Activated T-cell treated with anti-CD3 and anti-CD28 coated beads, Interleukin-2, amount 50 U/mL, for 72 hours (primary cell): ENCODE data around the gene MAP2K3. TPM values are rescaled to one million over a fixed set of nuclear protein-coding genes. Genes with fewer than 3 reads are reported as not detected.

Experiments used
- ATAC-seq, 2 donors: fragments of 150-1000 bp; cut with Tn5 transposase; replicated peaks in 1 of 2; 2 replicates each; pipeline ENCODE4 v1.10.0; 2021; ENCODE audit warnings: moderate library complexity in 2 of 2, mild to moderate bottlenecking in 1 of 2
- DNase-seq, 2 donors: peaks; one replicate each; pipeline ENCODE4 v3.0.0; 2021 to 2022; ENCODE audit warnings: mixed read lengths in 1 of 2
- H3K27ac Mint-ChIP-seq: one replicate; pipeline ENCODE4 v1.8.0; 2022; ENCODE audit warnings: mild to moderate bottlenecking, moderate library complexity, mixed read lengths
- H3K27me3 Mint-ChIP-seq: one replicate; pipeline ENCODE4 v1.8.0; 2022; ENCODE audit warnings: low read depth, mixed read lengths
- H3K36me3 Mint-ChIP-seq, 2 donors: one replicate each; pipeline ENCODE4 v1.8.0; 2022; ENCODE audit warnings: mixed read lengths in 2 of 2, mild to moderate bottlenecking in 1 of 2; ENCODE audit not compliant: insufficient read depth in 2 of 2
- H3K4me1 Mint-ChIP-seq: one replicate; pipeline ENCODE4 v1.8.0; 2022; ENCODE audit warnings: low read depth, mixed read lengths
- H3K4me3 Mint-ChIP-seq, 2 donors: one replicate each; pipeline ENCODE4 v1.8.0; 2022; ENCODE audit warnings: mild to moderate bottlenecking in 2 of 2, mixed read lengths in 2 of 2, moderate library complexity in 2 of 2
- H3K9me3 Mint-ChIP-seq, 2 donors: one replicate each; pipeline ENCODE4 v1.8.0; 2022; ENCODE audit warnings: mixed read lengths in 2 of 2
- total RNA-seq, 2 donors: library from RNA; stranded (reverse); gene quantifications; one replicate each; pipeline ENCODE4 v1.2.3, GENCODE V29; 2022

The MAP2K3 gene
- total RNA-seq, 2 donors from 2014 or later, result 104 to 107 TPM

DNA sequence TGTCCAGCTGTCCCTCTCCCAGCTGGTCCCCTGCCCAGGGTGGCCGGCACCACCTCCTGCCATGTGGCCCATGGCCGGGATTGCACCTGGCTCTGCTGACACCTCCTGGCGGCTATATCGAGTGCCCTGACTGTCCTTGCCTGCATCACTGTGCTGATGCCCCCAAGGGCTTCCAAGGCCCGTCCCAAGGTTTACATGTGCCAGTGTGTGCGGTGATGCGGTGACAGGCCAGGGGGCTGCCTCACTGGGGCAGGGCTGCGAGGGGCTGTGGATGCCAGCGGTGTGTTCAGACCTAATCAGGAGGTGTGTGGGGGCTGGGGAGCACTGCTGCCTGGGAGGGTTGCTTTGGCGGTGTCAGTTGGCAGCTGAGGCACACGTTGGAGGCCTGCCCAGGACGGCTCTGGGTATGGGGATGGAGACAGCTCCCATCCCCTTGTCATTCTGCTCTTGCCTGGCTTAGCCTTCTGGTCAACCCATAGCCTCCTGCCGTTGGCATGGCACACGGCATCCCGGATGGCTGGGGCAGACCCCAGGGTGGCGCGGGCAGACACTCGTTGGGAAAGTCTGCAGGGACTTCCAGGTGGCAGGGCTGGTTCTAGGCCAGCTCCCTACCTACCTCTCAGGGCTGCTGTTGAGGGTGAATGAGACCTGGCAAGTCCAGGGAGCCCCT is 5.5 kb downstream of the MAP2K3 start:
- DNase-seq (no peak), ATAC-seq (no peak)
- H3K27me3 Mint-ChIP-seq, result no peaks in the 10 kb centered on the region
- H3K27ac Mint-ChIP-seq, result peak overlapping the region; percentile 58
- H3K4me3 Mint-ChIP-seq, result no peak overlapping the region
- peaks cover 38% of the 10 kb centered on the region for H3K4me1 Mint-ChIP-seq
- H3K36me3 Mint-ChIP-seq, result peaks cover 11 to 20% of the 10 kb centered on the region in 2 donors
- H3K9me3 Mint-ChIP-seq, result no peaks in the 10 kb centered on the region

GRCh38 chr17:21291357-21291756 is 6.8 kb downstream of the MAP2K3 start:
- H3K27me3 Mint-ChIP-seq, result no peaks in the 10 kb centered on the region
- H3K4me1 Mint-ChIP-seq, result peaks cover 36% of the 10 kb centered on the region
- H3K36me3 Mint-ChIP-seq, result peaks cover 7 to 12% of the 10 kb centered on the region in 2 donors
- no peak for DNase-seq
- peak overlapping the region; percentile 31 for H3K27ac Mint-ChIP-seq
- ATAC-seq, result no peak
- H3K4me3 Mint-ChIP-seq, result no peak overlapping the region
- H3K9me3 Mint-ChIP-seq, result no peaks in the 10 kb centered on the region

DNA sequence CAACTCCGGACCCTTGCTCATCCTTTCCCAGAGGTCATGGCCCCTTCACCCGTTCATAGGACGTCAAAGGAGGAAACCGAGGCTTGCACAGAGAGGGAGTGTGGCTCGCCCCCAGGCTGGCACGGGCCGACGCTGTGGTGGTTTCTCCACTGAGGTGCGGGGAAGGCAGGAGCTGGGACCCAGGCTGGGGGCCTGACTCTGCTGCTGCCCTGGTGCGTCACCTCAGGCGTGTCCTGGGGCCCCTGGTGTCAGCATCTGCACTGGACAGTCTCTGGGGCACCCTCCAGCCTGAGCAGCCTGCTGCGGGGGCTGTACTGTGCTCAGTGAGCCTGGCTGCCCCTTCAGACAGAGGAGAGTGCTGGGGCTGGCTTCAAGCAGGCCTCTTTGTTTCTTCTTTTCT is 7.4 kb downstream of the MAP2K3 start:
- DNase-seq, result no peak
- no peak for ATAC-seq
- Mint-ChIP-seq H3K27me3 (no peaks in the 10 kb centered on the region), H3K4me3 (no peak overlapping the region), H3K4me1 (peaks cover 31% of the 10 kb centered on the region), H3K9me3 (no peaks in the 10 kb centered on the region), H3K36me3 (peaks cover 7 to 11% of the 10 kb centered on the region in 2 donors), H3K27ac (no peak overlapping the region)

DNA sequence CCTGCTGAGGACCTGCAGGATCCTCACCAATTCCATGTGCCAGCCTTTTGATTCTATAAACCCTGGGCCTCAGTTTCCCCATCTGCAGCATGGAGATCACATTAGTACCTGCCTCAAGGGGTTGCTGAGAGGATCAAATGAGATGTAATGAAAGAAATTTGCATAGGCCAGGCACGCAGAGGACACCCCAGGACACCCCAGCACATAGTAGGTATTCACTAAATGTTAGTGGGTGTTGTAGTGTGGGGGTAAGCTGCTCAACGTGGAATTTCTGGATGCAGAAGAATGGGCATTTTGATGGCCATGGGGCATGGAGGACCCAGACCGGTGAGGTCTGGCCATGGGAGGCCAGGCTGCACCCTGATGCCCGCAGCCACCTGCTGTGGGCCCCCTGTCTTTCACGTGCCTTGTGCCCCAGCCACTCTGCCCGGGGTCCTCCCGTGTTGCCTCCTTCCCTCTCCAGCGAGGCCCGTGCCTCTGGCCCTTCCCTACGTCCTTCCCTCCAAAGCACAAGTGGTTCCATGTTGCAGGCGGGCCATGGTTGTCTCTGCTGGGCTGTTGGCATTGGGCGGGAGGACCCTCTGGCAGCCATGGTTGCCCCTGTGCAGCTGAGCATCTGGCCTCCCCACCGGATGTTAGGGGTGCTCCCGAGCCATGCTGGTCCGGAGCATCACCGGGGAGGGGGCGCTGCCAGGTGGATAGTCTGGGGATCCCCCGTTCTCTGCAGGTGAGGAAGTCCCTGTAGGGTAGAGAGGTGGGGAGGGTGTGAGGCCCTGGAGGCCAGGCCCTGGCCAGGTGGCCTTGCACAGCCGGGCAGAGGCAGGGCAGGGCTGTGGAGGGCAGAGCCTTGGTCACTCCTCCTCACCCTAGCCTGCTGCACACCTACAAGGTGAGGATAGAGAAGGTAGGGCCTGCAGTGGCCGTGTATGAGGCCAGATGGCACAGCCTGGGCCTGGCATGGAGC is 8.6 kb downstream of the MAP2K3 start:
- no peaks in the 10 kb centered on the region for H3K9me3 Mint-ChIP-seq
- DNase-seq, result no peak

GRCh38 chr17:21293831-21294210 is 9.3 kb downstream of the MAP2K3 start:
- H3K27ac Mint-ChIP-seq, result no peak overlapping the region
- H3K4me3 Mint-ChIP-seq, result no peak overlapping the region
- DNase-seq (no peak), ATAC-seq (no peak)
- peaks cover 11% of the 10 kb centered on the region for H3K4me1 Mint-ChIP-seq
- H3K27me3 Mint-ChIP-seq, result no peaks in the 10 kb centered on the region
- H3K9me3 Mint-ChIP-seq, result no peaks in the 10 kb centered on the region
- peaks cover 7 to 11% of the 10 kb centered on the region in 2 donors for H3K36me3 Mint-ChIP-seq

More for the DNA sequence above, 8.6 kb downstream of the MAP2K3 start:
- no peaks in the 10 kb centered on the region for H3K27me3 Mint-ChIP-seq
- H3K36me3 Mint-ChIP-seq, result peaks cover 7 to 11% of the 10 kb centered on the region in 2 donors
- peaks cover 18% of the 10 kb centered on the region for H3K4me1 Mint-ChIP-seq
- ATAC-seq, result no peak
- no peak overlapping the region for H3K27ac Mint-ChIP-seq
- H3K4me3 Mint-ChIP-seq, result no peak overlapping the region

GRCh38 chr17:21294321-21295035 is 10.0 kb downstream of the MAP2K3 start:
- ATAC-seq (no peak), DNase-seq (no peak)
- H3K27me3 Mint-ChIP-seq, result no peaks in the 10 kb centered on the region
- peaks cover 7 to 11% of the 10 kb centered on the region in 2 donors for H3K36me3 Mint-ChIP-seq
- no peak overlapping the region for H3K4me3 Mint-ChIP-seq
- no peak overlapping the region for H3K27ac Mint-ChIP-seq
- peaks cover 7% of the 10 kb centered on the region for H3K4me1 Mint-ChIP-seq
- H3K9me3 Mint-ChIP-seq, result no peaks in the 10 kb centered on the region

- Mint-ChIP-seq H3K36me3 (peaks cover 11 to 14% of the 10 kb centered on the region in 2 donors), H3K4me3 (peak overlapping the region in 1 of 2 donors; percentile 15), H3K9me3 (no peaks in the 10 kb centered on the region), H3K27me3 (no peaks in the 10 kb centered on the region), H3K4me1 (peaks cover 7% of the 10 kb centered on the region), H3K27ac (no peak overlapping the region)
- ATAC-seq (no peak), DNase-seq (no peak)
Observed at GRCh38 chr17:21295036-21295952, 10.8 kb downstream of the MAP2K3 start.

- H3K36me3 Mint-ChIP-seq, result peaks cover 13 to 14% of the 10 kb centered on the region in 2 donors
- no peaks in the 10 kb centered on the region for H3K9me3 Mint-ChIP-seq
- DNase-seq, result no peak
- no peak for ATAC-seq
- no peak overlapping the region for H3K27ac Mint-ChIP-seq
- no peaks in the 10 kb centered on the region for H3K27me3 Mint-ChIP-seq
- H3K4me3 Mint-ChIP-seq, result no peak overlapping the region
- no peaks in the 10 kb centered on the region for H3K4me1 Mint-ChIP-seq
Observed at GRCh38 chr17:21296097-21297025, 11.8 kb downstream of the MAP2K3 start.

GRCh38 chr17:21297026-21297520 is 12.6 kb downstream of the MAP2K3 start:
- DNase-seq (no peak), ATAC-seq (no peak)
- H3K4me3 Mint-ChIP-seq, result no peak overlapping the region
- no peaks in the 10 kb centered on the region for H3K9me3 Mint-ChIP-seq
- peaks cover 13 to 14% of the 10 kb centered on the region in 2 donors for H3K36me3 Mint-ChIP-seq
- no peak overlapping the region for H3K27ac Mint-ChIP-seq
- no peaks in the 10 kb centered on the region for H3K4me1 Mint-ChIP-seq
- no peaks in the 10 kb centered on the region for H3K27me3 Mint-ChIP-seq

DNA sequence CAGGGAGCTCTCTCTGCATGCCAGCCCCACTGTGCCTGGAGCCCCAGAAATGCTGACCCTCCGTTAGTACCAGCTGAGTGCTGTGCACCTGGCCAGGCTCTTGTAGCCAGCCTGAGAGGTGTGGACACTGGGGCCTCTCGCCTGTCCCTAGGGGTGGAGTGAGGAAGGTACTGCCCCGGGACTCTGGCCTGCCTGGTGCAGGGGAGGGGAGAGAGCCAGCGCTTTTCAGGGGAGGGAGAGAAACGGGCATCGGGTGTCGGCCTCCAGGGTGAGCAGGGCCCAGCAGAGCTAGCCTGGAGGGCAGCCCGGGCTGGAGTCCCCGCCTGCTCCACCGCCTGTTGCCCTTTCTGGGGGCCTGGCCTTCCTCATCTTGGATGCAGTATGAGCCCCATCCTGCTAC is 13.1 kb downstream of the MAP2K3 start:
- Mint-ChIP-seq H3K27ac (no peak overlapping the region), H3K27me3 (no peaks in the 10 kb centered on the region), H3K36me3 (peaks cover 10 to 11% of the 10 kb centered on the region in 2 donors), H3K4me3 (no peak overlapping the region), H3K9me3 (no peaks in the 10 kb centered on the region), H3K4me1 (no peaks in the 10 kb centered on the region)
- DNase-seq (no peak), ATAC-seq (no peak)
